ENCODE data around the gene CCR6. TPM values are rescaled to one million over a fixed set of nuclear protein-coding genes. Genes with fewer than 3 reads are reported as not detected.

CCR6 gene
- total RNA-seq, 2 experiments from 2014 or later: 0.10 to 0.35 TPM

- ChIA-PET POLR2A (interaction anchor here (0.7 to 10.2 kb wide), 6 partner anchors 10 to 28 kb away, joined by 3 to 96 read pairs (median 4); partner anchors contain the start of gene CCR6), CTCF (ENCODE audit: unreplicated experiment) (interaction anchor here (0.9 kb wide), 1 partner anchor 15 kb away, joined by 4 read pairs; no protein-coding TSS in a partner anchor)
- Histone ChIP-seq H3K79me2 (ENCODE audit: insufficient read depth, low read depth, low read length) (no peaks in the 10 kb centered on the region), H2AFZ (ENCODE audit: low read length) (peak overlapping the region; percentile 40; the same call in 1 of the 2 replicates), H3K36me3 (ENCODE audit: insufficient read depth, low read length) (no peaks in the 10 kb centered on the region), H3K27ac (ENCODE audit: low read depth, low read length, poor library complexity, severe bottlenecking) (no peak overlapping the region), H3K9me2 (ENCODE audit: insufficient read depth, low read length) (no peaks in the 10 kb centered on the region), H3K4me2 (ENCODE audit: low read length) (peak overlapping the region; percentile 66), H4K20me1 (ENCODE audit: insufficient read depth, low read length) (no peaks in the 10 kb centered on the region), H3K4me1 (ENCODE audit: insufficient read depth, low read length, poor library complexity, severe bottlenecking) (peaks cover 92% of the 10 kb centered on the region), H3K9me3 (ENCODE audit: low read length) (no peaks in the 10 kb centered on the region), H3K4me3 (ENCODE audit: low read depth, low read length, poor library complexity, severe bottlenecking) (peak overlapping the region; percentile 44)
- DNase-seq (ENCODE audit: low spot score): no peak
- TF ChIP-seq, protein P1, sequence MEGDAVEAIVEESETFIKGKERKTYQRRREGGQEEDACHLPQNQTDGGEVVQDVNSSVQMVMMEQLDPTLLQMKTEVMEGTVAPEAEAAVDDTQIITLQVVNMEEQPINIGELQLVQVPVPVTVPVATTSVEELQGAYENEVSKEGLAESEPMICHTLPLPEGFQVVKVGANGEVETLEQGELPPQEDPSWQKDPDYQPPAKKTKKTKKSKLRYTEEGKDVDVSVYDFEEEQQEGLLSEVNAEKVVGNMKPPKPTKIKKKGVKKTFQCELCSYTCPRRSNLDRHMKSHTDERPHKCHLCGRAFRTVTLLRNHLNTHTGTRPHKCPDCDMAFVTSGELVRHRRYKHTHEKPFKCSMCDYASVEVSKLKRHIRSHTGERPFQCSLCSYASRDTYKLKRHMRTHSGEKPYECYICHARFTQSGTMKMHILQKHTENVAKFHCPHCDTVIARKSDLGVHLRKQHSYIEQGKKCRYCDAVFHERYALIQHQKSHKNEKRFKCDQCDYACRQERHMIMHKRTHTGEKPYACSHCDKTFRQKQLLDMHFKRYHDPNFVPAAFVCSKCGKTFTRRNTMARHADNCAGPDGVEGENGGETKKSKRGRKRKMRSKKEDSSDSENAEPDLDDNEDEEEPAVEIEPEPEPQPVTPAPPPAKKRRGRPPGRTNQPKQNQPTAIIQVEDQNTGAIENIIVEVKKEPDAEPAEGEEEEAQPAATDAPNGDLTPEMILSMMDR (conservative IDR thresholded peaks at IDR 0.05; ENCODE audit: low read length): no peak
- TF ChIP-seq EZH2phosphoT487 (IDR thresholded peaks at IDR 0.05; ENCODE audit: borderline replicate concordance, low read depth, low read length): no peak
- no TSS peak for BruUV-seq (replicated peaks)
- intact Hi-C loops (cut with micrococcal nuclease; ENCODE audit: unreplicated experiment): loop anchor here (5.0 kb wide), 1 partner anchor 46 kb away; no protein-coding TSS in a partner anchor
These were observed 29.4 kb upstream of the CCR6 start for GRCh38 chr6:167093406-167093921.

DNA sequence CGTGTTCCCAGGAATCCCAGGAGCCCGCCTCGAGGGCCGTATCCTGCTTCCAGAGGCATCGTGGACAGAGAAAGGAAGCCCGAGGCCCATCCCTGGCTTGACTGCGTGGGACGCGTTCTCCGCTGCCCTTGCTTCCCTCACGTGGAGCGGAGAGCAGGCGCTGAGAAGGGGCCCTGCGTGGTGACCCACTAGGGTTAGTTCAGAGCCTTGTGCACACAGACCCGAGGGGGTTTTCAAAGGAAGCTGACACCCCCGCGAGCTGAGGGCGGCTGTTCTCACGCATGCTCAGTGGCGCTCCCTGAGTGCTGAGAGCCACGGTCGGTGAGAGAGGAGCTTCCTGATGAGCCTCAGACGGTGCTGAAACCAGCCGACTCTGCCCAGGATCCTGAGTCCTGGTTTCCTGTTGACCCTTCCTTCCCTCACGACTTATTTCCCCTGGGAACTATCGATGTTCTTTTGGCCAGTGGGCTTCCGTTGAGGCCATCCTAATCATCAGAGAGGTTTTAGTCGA, 28.9 kb upstream of the CCR6 start:
- Histone ChIP-seq H3K79me2 (ENCODE audit: insufficient read depth, low read depth, low read length) (no peaks in the 10 kb centered on the region), H3K4me1 (ENCODE audit: insufficient read depth, low read length, poor library complexity, severe bottlenecking) (peaks cover 92% of the 10 kb centered on the region), H3K9me2 (ENCODE audit: insufficient read depth, low read length) (no peaks in the 10 kb centered on the region), H3K27ac (ENCODE audit: low read depth, low read length, poor library complexity, severe bottlenecking) (peak overlapping the region; percentile 72), H3K36me3 (ENCODE audit: insufficient read depth, low read length) (no peaks in the 10 kb centered on the region), H4K20me1 (ENCODE audit: insufficient read depth, low read length) (no peaks in the 10 kb centered on the region), H2AFZ (ENCODE audit: low read length) (peak overlapping the region; percentile 40; the same call in 1 of the 2 replicates), H3K4me3 (ENCODE audit: low read depth, low read length, poor library complexity, severe bottlenecking) (peak overlapping the region; percentile 44), H3K9me3 (ENCODE audit: low read length) (no peaks in the 10 kb centered on the region), H3K4me2 (ENCODE audit: low read length) (peak overlapping the region; percentile 66)
- ChIA-PET CTCF (ENCODE audit: unreplicated experiment) (interaction anchor here (0.9 kb wide), 1 partner anchor 15 kb away, joined by 4 read pairs; no protein-coding TSS in a partner anchor), POLR2A (interaction anchor here (0.6 to 10.2 kb wide), 6 partner anchors 12 to 93 kb away, joined by 3 to 96 read pairs (median 4); partner anchors contain the start of gene CCR6)
- intact Hi-C loops (cut with micrococcal nuclease; ENCODE audit: unreplicated experiment): loop anchor here (5.0 kb wide), 1 partner anchor 47 kb away; no protein-coding TSS in a partner anchor
- DNase-seq (ENCODE audit: low spot score): no peak
- TF ChIP-seq, protein P1 (conservative IDR thresholded peaks at IDR 0.05; ENCODE audit: low read length): no peak
- TF ChIP-seq EZH2phosphoT487 (IDR thresholded peaks at IDR 0.05; ENCODE audit: borderline replicate concordance, low read depth, low read length): no peak
- BruUV-seq (replicated peaks): no TSS peak

Data from OCI-LY7 (cell line).